NK-92 (cell line): Measurements from ENCODE around the gene PAPOLG.
"Not testable (repeated sequence)": the region's sequence is repeated elsewhere in the genome, so short reads cannot be mapped to it uniquely, and the experiment has no call there.

Source experiments
- DNase-seq: peaks from one replicate; lab custom pipeline; 2025; ENCODE audit not compliant: unreplicated experiment; lab: John Stamatoyannopoulos, UW

Gene PAPOLG

DNA sequence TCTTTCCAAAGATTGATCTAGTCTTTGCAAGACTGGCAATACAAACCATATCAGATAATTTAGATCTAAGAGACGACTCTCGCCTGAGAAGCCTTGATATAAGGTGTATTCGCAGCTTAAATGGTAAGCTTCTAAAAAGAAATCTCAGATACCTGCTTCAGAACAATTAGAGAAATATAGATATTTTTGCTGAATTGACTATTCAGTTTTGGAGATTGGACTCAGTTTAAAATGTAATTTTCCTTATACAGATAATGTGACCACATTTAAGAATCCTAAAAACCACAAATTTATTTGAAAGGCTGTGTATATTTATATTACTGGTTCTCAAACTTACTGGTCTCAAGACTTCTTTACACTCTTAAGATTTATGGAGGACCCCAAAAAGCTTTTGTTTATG lies 15.4 kb downstream of the PAPOLG start:
- DNase-seq: no peak

- DNase-seq: no peak
Observed at GRCh38 chr2:60775048-60775639, 19.1 kb downstream of the PAPOLG start.

GRCh38 chr2:60778352-60778751 lies 22.3 kb downstream of the PAPOLG start:
- no peak for DNase-seq

DNA sequence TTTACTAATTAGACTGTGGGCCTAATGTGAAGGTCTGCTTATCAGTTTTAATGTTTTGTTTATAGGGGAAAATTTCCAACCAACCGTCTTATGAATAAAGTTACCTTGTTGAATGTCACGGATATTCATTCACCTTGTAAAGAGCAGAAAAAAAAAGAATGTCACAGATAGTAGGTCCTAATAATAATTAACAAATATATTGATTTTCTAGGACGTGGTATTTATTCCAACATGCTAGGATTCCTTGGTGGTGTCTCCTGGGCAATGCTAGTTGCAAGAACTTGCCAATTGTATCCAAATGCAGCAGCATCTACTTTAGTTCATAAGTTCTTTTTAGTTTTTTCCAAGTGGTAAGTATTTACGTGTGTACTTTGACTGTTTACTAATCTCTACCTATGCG lies 23.4 kb downstream of the PAPOLG start:
- DNase-seq: no peak

DNA sequence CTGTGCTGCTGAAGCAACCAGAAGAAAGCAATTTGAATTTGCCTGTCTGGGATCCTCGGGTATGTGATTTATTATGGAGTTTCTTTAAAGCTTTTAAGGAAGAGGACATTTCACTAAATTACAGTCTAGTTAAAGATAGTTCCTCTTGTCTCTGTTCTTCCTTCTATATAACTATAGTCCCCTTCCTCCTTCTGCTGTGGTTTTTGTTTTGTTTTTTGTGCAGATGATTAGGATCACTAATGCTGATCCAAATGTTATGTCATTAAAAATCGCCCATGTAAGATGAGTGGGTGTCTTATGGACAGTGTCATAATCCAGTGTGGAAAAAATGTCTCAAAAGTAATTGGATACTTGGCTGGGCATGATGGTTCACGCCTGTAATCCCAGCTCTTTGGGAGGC lies 24.7 kb downstream of the PAPOLG start:
- DNase-seq: no peak

- DNase-seq: no peak
Observed at GRCh38 chr2:60793169-60793568, 37.1 kb downstream of the PAPOLG start.

- DNase-seq: no peak
Observed at GRCh38 chr2:60794271-60794863, 38.3 kb downstream of the PAPOLG start.

DNA sequence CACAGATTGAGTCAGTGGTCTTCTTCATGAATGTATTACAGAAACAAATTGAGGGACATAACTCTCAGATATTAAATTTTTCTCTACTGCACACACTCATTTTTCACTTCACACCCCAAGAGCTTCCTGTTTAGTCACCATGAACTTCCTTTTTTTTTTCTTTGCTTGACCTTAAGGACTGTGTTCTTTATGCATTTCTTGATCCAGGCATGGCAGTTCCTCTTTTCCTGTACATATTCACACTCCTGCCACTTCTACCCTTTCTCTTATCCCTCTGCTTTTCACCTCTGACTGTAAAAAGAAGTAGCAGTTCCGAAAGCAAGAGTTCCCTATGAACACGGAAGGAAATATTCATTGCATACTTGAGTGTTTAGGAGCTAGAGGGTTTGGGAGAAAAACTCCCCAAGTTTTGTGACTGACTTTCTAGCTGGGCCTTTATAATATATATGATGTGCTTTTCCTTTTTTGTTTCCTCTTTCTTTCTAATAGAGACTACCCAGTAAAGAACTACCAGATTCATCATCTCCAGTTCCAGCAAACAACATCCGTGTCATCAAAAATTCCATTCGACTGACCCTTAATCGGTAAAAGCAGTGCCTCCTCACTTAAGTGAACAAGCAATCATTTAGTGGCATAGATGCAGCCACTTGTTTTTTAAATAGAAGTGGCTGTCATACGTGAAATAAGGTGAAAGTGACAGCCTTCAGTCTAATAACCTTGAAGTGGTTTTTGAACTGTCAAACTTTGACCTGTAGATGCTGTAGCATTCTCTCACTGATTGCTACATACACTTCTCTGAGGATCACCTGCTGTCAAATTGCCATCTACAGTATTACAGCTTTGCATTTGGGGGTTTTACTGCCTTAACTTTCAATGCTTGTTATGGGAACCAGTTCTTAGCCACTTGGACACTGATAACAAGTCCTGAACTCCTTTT lies 40.8 kb downstream of the PAPOLG start:
- DNase-seq: no peak

DNA sequence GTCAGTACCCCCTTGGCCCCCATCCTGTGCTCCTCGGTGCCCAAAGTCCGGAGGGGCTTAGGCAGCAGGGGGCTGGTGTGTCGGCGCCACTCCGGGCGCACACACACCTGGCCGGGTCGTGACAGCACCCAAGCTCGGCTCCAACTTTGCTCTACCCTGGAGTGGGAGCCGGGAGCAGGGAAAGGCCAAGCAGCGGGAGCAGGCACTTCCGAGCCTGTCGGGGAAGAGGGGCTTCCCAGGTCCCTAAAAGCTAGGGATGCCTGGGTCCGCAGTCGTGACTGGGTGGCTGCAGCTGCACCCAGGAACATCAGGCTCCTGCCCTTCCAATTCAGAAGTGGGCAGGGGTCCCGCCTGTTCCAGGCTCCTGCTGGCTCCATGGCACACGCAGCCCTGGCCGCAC lies 48.4 kb downstream of the PAPOLG start:
- no peak for DNase-seq

- no peak for DNase-seq
Observed at GRCh38 chr2:60806595-60806987, 50.5 kb downstream of the PAPOLG start.

- DNase-seq: no peak
Observed at GRCh38 chr2:60806988-60807681, 51.1 kb downstream of the PAPOLG start.

DNA sequence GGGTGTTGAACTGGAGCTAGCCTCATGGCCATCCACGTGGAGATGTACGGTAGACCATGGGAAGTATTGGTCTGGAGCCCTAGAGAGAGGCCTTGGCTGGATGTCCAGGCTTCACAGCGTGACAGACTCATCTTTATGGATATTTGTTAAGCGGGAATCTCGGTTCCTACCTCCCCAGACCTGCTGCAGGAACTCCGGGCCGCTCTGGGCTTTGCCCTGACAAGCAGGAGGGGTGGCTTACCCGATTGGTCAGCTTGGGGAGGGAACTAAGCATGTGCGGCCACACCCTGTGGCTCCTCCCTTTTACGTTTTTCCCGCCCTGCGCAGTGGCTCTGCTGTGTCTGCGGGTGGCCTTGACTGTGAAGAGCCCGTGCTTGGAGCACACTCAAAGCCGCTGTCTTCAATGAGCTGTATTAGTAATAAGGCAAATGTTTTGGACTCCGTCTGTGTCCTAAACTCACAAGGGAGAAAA lies 52.3 kb downstream of the PAPOLG start:
- DNase-seq: no peak

GRCh38 chr2:60811491-60812375 lies 55.7 kb downstream of the PAPOLG start:
- DNase-seq: no peak

- not testable (repeated sequence) for DNase-seq
Observed at GRCh38 chr2:60817191-60817590, 61.1 kb downstream of the PAPOLG start.

- no peak for DNase-seq
Observed at GRCh38 chr2:60818272-60818671, 62.2 kb downstream of the PAPOLG start.

DNA sequence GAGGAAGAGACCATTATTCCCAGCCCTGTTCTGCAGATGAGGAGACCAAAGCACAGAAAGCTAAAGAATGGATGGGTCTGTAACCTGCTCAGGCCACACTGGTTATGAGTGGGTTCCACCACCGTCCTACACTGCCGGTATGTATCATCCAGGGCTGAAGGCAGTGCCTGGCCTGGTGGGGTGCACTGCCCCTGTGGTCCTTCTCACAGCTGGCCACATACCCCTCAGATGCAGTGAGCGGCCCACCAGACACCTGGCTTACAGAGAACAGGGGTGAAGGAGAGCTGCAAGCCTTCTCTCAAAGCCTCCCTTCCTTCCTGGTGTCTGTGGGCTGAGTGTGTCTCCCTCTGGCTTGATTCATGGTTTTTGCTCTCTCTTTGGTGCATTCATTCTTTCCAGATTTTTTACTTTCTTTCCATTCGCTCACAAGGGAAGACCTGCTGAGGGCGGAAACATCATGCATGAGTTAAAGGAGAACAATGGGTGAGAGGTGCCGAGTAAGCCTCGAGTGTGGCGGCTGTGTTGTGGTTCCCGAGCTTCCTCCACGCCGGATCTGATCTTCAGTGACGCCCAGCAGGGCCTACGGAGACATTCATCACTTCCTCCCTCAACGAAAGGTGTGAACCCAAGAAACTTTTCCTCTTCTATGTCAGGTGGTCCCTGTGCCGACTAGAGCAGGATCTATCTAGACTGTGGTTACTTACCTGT lies 63.2 kb downstream of the PAPOLG start:
- DNase-seq: peak; percentile 6

GRCh38 chr2:60819936-60820335 lies 63.9 kb downstream of the PAPOLG start:
- DNase-seq: no peak

DNA sequence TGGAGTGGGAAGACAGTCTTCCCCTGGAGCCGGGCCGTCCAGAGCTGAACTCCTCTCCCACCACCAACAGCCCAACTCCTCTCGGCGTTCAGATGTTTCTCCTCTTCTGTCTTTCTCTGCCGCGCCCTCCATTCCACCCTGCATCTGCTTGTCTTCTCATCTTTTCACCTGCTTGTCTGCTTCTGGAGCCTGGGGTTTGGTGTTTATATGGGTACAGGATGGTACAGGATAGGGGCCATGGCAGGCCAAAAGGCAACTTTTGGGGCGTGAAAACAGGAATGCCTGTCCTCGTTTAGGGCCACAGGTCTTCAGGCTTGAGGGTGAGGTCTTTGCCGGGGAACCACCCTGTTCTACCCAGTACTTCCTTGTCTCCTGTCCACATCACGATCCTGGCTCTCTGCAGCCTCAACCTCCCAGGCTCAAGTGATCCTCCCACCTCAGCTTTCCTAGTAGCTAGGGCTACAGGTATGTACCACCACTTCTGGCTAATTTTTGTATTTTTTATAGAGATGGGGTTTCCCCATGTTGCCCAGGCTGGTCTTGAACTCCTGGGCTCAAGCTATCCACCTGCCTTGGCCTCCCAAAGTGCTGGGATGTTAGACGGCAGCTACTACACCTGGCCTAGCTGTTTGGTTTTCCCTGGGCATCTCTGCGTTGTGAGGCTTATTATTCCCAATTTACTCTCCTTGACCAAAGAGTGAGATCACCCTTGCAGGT lies 64.5 kb downstream of the PAPOLG start:
- DNase-seq: no peak

DNA sequence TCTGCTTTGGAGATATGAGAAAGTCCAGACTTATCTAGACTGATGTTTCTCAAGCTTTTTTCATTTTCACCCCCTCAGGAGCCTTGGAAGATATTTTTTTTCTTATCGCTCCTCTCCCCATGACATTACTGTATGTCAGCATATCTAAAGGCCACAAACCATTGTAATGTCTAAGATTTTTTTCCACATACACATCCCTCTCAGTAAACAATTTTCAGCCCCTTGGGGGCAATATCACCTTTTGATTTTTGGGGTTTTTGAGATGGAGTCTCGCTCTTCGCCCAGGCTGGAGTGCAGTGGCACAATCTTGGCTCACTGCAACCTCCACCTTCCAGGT lies 65.0 kb downstream of the PAPOLG start:
- DNase-seq: no peak
